GM12872 (cell line): ENCODE measurements around the gene LPP.

Experiments used
- TF ChIP-seq, protein P1 (sequence below): IDR thresholded peaks from 3 replicates; pipeline ENCODE4 v1.5.1; 2011; ENCODE audit warnings: low read depth, mild to moderate bottlenecking, low read length, moderate library complexity; ENCODE audit not compliant: insufficient read depth

The LPP gene

DNA sequence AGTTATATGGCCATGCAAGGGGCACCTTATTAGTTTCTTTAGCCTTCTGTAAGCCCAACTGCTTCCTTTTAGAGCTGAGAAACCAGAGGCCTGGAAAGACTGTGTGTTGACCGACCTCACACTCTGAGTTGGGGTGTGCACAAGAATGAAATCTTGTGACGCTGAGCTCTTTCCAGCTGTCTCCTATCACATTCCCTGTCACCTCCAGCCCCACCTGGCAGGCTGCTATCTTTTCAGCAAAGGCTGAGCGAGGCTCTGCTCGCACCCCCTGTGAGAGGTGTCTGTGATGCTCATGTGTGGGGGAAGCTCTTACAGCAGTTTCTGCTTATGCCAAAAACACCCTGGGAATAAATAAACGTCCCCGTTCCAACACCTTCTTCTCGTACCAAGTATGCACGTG, 27.0 kb upstream of the LPP start:
- TF ChIP-seq, protein P1, sequence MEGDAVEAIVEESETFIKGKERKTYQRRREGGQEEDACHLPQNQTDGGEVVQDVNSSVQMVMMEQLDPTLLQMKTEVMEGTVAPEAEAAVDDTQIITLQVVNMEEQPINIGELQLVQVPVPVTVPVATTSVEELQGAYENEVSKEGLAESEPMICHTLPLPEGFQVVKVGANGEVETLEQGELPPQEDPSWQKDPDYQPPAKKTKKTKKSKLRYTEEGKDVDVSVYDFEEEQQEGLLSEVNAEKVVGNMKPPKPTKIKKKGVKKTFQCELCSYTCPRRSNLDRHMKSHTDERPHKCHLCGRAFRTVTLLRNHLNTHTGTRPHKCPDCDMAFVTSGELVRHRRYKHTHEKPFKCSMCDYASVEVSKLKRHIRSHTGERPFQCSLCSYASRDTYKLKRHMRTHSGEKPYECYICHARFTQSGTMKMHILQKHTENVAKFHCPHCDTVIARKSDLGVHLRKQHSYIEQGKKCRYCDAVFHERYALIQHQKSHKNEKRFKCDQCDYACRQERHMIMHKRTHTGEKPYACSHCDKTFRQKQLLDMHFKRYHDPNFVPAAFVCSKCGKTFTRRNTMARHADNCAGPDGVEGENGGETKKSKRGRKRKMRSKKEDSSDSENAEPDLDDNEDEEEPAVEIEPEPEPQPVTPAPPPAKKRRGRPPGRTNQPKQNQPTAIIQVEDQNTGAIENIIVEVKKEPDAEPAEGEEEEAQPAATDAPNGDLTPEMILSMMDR, result no peak

- TF ChIP-seq, protein P1, result no peak
Observed at GRCh38 chr3:188128905-188129304, 25.1 kb upstream of the LPP start.

- TF ChIP-seq, protein P1, result no peak
Observed at GRCh38 chr3:188133219-188133618, 20.7 kb upstream of the LPP start.

- TF ChIP-seq, protein P1, result no peak
Observed at GRCh38 chr3:188133646-188134045, 20.3 kb upstream of the LPP start.

GRCh38 chr3:188134079-188134478, 19.9 kb upstream of the LPP start:
- TF ChIP-seq, protein P1, result no peak

DNA sequence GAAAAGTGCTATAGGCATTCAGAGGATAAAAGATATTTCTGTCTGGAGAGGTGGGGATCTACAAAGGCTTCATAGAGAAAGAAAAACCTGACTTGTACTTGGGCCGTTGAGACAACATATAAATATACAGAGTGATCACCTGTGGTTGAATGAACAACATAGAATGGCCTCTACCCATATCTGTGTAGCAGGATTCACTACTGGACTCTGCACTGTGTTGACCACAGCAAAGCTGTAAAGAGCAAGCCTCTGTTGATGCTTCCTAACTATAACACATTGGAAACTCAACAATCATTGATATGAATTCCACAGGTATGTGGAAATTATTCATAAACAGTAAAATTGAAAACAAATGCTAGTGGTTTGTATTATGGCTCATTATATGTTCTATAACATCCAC, 19.1 kb upstream of the LPP start:
- TF ChIP-seq, protein P1, result no peak

GRCh38 chr3:188135271-188135670, 18.7 kb upstream of the LPP start:
- TF ChIP-seq, protein P1, result no peak

DNA sequence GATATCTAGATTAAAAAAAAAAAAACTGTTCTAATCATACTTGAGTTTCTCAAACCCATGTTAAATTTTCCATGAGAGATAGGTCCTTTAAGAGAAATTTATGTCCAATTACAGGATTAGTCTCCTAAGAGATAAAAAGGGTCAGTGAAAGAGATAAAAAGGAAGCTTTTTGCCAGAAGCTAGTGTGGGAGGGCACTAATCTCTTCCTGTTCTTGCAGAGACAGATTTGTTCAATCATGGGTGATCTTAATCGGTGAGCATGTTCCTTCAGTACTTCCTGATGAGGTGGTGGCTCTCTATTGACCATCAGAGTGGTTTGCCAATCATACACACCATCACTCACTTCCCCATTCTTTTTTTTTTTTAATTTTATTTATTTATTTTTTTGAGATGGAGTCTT, 16.9 kb upstream of the LPP start:
- TF ChIP-seq, protein P1, result no peak
